DOHH2 (cell line): ENCODE data around the gene PEBP1.

Experiments used
- H3F3A ChIP-seq: fragments of 200-600 bp; sonication (generic), shearing (Covaris generic); 2 replicates; pipeline ENCODE4 v1.6.0; 2016; ENCODE audit warnings: antibody characterized with exemption, mild to moderate bottlenecking; ENCODE audit not compliant: control insufficient read depth, insufficient read depth
- H3K27ac ChIP-seq: fragments of 200-600 bp; sonication (generic); 2 replicates; pipeline ENCODE4 v1.5.1; 2014; ENCODE audit warnings: low read depth, mild to moderate bottlenecking, low read length, moderate library complexity
- H3K27me3 ChIP-seq: fragments of 200-600 bp; sonication (generic); 2 replicates; pipeline ENCODE4 v1.6.1; 2014; ENCODE audit warnings: mild to moderate bottlenecking, low read length, mixed read lengths; ENCODE audit not compliant: control insufficient read depth
- H3K36me3 ChIP-seq: fragments of 200-600 bp; sonication (generic); 2 replicates; pipeline ENCODE4 v1.6.1; 2014; ENCODE audit warnings: mild to moderate bottlenecking, low read length, moderate library complexity, mixed read lengths; ENCODE audit not compliant: control insufficient read depth
- H3K4me1 ChIP-seq: fragments of 200-600 bp; sonication (generic); 2 replicates; pipeline ENCODE4 v1.6.1; 2014; ENCODE audit warnings: mild to moderate bottlenecking, low read length, mixed read lengths; ENCODE audit not compliant: control insufficient read depth
- H3K4me2 ChIP-seq: fragments of 200-600 bp; sonication (generic); 2 replicates; pipeline ENCODE4 v1.6.0; 2014; ENCODE audit warnings: mild to moderate bottlenecking, low read length, moderate library complexity
- H3K4me3 ChIP-seq: fragments of 200-600 bp; sonication (generic); 2 replicates; pipeline ENCODE4 v1.5.1; 2014; ENCODE audit warnings: mild to moderate bottlenecking, low read length, mixed read lengths
- H3K79me2 ChIP-seq: fragments of 200-600 bp; sonication (generic); 2 replicates; pipeline ENCODE4 v1.6.1; 2014; ENCODE audit warnings: mild to moderate bottlenecking, low read length, mixed read lengths; ENCODE audit not compliant: control insufficient read depth
- H3K9me2 ChIP-seq: fragments of 200-600 bp; sonication (generic); replicated peaks from 2 replicates; pipeline ENCODE4 v1.6.1; 2014; ENCODE audit warnings: mild to moderate bottlenecking, low read length, mixed read lengths; ENCODE audit not compliant: control insufficient read depth
- H3K9me3 ChIP-seq: fragments of 200-600 bp; sonication (generic); 2 replicates; pipeline ENCODE4 v1.6.1; 2014; ENCODE audit warnings: antibody characterized with exemption, low read length, mixed read lengths; ENCODE audit not compliant: control insufficient read depth, insufficient read depth
- H4K20me1 ChIP-seq: fragments of 200-600 bp; sonication (generic); 2 replicates; pipeline ENCODE4 v1.6.0; 2014; ENCODE audit warnings: low read depth, mild to moderate bottlenecking, antibody characterized with exemption, low read length, moderate library complexity; ENCODE audit not compliant: control insufficient read depth, insufficient read depth
- CTCF ChIP-seq: fragments of 200-600 bp; sonication (generic); IDR thresholded peaks from one replicate; pipeline ENCODE4 v1.5.1; 2014; ENCODE audit warnings: antibody characterized with exemption, mild to moderate bottlenecking, low read depth, low read length; ENCODE audit not compliant: poor library complexity, severe bottlenecking
- EZH2phosphoT487 ChIP-seq: fragments of 200-600 bp; sonication (generic); IDR thresholded peaks from 2 replicates; pipeline ENCODE4 v1.6.1; 2017; ENCODE audit warnings: borderline replicate concordance, mild to moderate bottlenecking, antibody characterized with exemption, low read length, moderate library complexity, mixed read lengths

The PEBP1 gene

DNA sequence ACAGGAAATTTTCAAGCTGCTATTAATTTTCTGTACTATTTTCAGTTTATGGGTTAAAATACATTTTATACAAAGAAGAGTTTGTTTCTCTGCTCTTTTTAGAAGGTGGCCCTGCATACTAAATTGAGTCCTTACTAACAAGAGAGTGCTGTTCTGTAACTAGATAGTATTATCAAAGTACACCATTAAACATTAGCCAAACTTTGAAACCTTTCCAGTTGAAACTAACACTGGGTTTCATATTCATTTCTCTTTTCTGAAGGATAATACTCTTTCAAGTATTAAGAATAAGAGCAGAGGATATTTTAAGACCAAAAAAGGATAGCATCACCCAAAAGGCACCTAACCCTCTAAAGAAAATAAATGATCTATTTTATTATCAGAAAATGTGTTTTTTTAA lies 47.2 kb downstream of the PEBP1 start:
- H3F3A ChIP-seq: peaks cover 14% of the 10 kb centered on the region; the same call in 1 of the 2 replicates
- no peaks in the 10 kb centered on the region for H3K9me2 ChIP-seq
- H3K36me3 ChIP-seq: peaks cover 36% of the 10 kb centered on the region
- H3K4me3 ChIP-seq: no peak overlapping the region
- H3K27ac ChIP-seq: no peak overlapping the region
- H3K79me2 ChIP-seq: no peaks in the 10 kb centered on the region
- no peak for TF ChIP-seq CTCF
- no peak for TF ChIP-seq EZH2phosphoT487
- H3K4me1 ChIP-seq: peaks cover 11% of the 10 kb centered on the region
- H3K27me3 ChIP-seq: no peaks in the 10 kb centered on the region
- H3K4me2 ChIP-seq: no peak overlapping the region
- 0 out of 2 replicates have a peak, but pooled peaks cover 3% of the 10 kb centered on the region for H4K20me1 ChIP-seq
- no peaks in the 10 kb centered on the region for H3K9me3 ChIP-seq

- Histone ChIP-seq H3K79me2 (no peaks in the 10 kb centered on the region), H4K20me1 (0 out of 2 replicates have a peak, but pooled peaks cover 3% of the 10 kb centered on the region), H3K36me3 (peaks cover 36% of the 10 kb centered on the region), H3K9me2 (no peaks in the 10 kb centered on the region), H3K4me2 (no peak overlapping the region), H3K27ac (no peak overlapping the region), H3K4me3 (no peak overlapping the region), H3K9me3 (no peaks in the 10 kb centered on the region), H3K4me1 (peaks cover 11% of the 10 kb centered on the region), H3F3A (peaks cover 14% of the 10 kb centered on the region; the same call in 1 of the 2 replicates), H3K27me3 (no peaks in the 10 kb centered on the region)
- TF ChIP-seq CTCF (no peak), EZH2phosphoT487 (no peak)
Measured at GRCh38 chr12:118183711-118184110, 47.8 kb downstream of the PEBP1 start.

GRCh38 chr12:118185602-118186397 lies 49.9 kb downstream of the PEBP1 start:
- no peak overlapping the region for H3K27ac ChIP-seq

More at GRCh38 chr12:118185602-118186397, 49.9 kb downstream of the PEBP1 start:
- H3K4me3 ChIP-seq: no peak overlapping the region
- peaks cover 34% of the 10 kb centered on the region for H3K36me3 ChIP-seq
- H4K20me1 ChIP-seq: 0 out of 2 replicates have a peak, but pooled peaks cover 3% of the 10 kb centered on the region
- no peaks in the 10 kb centered on the region for H3K9me3 ChIP-seq
- no peaks in the 10 kb centered on the region for H3K79me2 ChIP-seq
- peaks cover 14% of the 10 kb centered on the region; the same call in 1 of the 2 replicates for H3F3A ChIP-seq
- H3K4me1 ChIP-seq: peaks cover 11% of the 10 kb centered on the region
- no peaks in the 10 kb centered on the region for H3K27me3 ChIP-seq
- TF ChIP-seq CTCF (no peak), EZH2phosphoT487 (no peak)
- H3K4me2 ChIP-seq: no peak overlapping the region
- no peaks in the 10 kb centered on the region for H3K9me2 ChIP-seq
